ENCODE measurements around the gene PHC2. TPM values are rescaled to one million over a fixed set of nuclear protein-coding genes. Genes with fewer than 3 reads are reported as not detected.
"Not testable (repeated sequence)": the region's sequence is repeated elsewhere in the genome, so short reads cannot be mapped to it uniquely, and the experiment has no call there.

Gene PHC2
- polyA plus RNA-seq, 1 donor (not counting 4 experiments of a cell fraction or from before 2014, with no cell fraction given), result 51.7 TPM

DNA sequence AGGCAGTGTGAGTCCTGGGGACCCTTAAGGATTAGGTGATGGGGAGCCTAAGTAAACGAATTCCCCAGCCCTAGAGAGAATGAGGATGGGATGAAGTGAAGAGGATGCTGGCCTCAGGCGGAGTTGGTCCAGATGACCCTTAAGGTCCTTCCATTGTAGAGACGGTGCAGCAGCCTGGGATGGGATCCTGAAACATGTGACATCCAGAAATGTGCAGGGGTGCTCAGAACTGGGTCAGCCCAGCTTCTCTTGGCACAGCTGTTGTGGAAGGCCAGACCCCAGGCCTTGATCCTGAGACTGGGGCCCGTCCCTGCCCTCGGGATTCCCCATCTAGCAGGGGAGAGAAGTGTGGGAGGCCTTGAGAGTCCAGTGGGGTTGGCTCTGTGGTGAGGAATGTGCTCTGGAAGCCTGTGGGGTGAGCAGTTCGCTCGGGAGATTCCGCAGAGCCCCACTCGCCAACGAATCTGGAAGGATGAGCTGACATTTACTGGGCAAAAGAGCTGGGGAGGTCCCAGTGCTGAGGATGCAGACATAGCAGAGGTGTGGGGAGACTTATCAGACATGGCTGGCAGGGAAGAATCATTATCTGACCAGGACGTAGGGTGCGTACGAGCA, 138.1 kb downstream of the PHC2 start:
- no peak for DNase-seq (ENCODE audit: low read depth, low spot score)
- Histone ChIP-seq H3K27me3 (ENCODE audit: control insufficient read depth, extremely low read depth, insufficient read depth, low read length) (no peaks in the 10 kb centered on the region), H3K4me3 (ENCODE audit: control insufficient read depth in 2 of 3, extremely low read depth in 1 of 3, insufficient read depth in 2 of 3, low read depth in 1 of 3, low read length in 3 of 3) (no peak overlapping the region), H3K9me3 (ENCODE audit: control insufficient read depth, low read depth, low read length) (no peaks in the 10 kb centered on the region), H3K4me2 (ENCODE audit: control insufficient read depth, extremely low read depth, insufficient read depth, low read depth, low read length) (no peak overlapping the region), H3K9ac (ENCODE audit: control insufficient read depth, extremely low read depth, insufficient read depth, low read length) (no peak overlapping the region), H3K36me3 (ENCODE audit: control insufficient read depth in 2 of 2, extremely low read depth in 1 of 2, insufficient read depth in 2 of 2, low read length in 2 of 2) (peaks cover 2 to 4% of the 10 kb centered on the region in 2 experiments), H3K79me2 (ENCODE audit: control insufficient read depth, insufficient read depth, low read length) (no peaks in the 10 kb centered on the region), H3K27ac (ENCODE audit: control insufficient read depth, insufficient read depth, low read length) (no peak overlapping the region), H2AFZ (ENCODE audit: control insufficient read depth, low read length) (no peak overlapping the region), H3K4me1 (ENCODE audit: control insufficient read depth, extremely low read depth, insufficient read depth, low read length) (peaks cover 3% of the 10 kb centered on the region), H3K9me1 (ENCODE audit: control insufficient read depth, extremely low read depth, insufficient read depth, low read length) (no peaks in the 10 kb centered on the region), H4K20me1 (ENCODE audit: control insufficient read depth, extremely low read depth, insufficient read depth, low read length) (no peaks in the 10 kb centered on the region)
- no peak for TF ChIP-seq EZH2 (IDR thresholded peaks at IDR 0.05; ENCODE audit: low read length)
- TF ChIP-seq, protein P1, sequence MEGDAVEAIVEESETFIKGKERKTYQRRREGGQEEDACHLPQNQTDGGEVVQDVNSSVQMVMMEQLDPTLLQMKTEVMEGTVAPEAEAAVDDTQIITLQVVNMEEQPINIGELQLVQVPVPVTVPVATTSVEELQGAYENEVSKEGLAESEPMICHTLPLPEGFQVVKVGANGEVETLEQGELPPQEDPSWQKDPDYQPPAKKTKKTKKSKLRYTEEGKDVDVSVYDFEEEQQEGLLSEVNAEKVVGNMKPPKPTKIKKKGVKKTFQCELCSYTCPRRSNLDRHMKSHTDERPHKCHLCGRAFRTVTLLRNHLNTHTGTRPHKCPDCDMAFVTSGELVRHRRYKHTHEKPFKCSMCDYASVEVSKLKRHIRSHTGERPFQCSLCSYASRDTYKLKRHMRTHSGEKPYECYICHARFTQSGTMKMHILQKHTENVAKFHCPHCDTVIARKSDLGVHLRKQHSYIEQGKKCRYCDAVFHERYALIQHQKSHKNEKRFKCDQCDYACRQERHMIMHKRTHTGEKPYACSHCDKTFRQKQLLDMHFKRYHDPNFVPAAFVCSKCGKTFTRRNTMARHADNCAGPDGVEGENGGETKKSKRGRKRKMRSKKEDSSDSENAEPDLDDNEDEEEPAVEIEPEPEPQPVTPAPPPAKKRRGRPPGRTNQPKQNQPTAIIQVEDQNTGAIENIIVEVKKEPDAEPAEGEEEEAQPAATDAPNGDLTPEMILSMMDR (optimal IDR thresholded peaks at IDR 0.05 in 1 of 3, IDR thresholded peaks at IDR 0.05 in 1 of 3, conservative IDR thresholded peaks at IDR 0.05 in 1 of 3; ENCODE audit: extremely low read depth in 1 of 3, insufficient read depth in 2 of 3, low read length in 3 of 3), result no peak
- no peak for FAIRE-seq
- dilution Hi-C loops (cut with MboI; ENCODE audit: extremely low pct_ligation_motif_present, low sequenced_read_pairs), result no loop called here

DNA sequence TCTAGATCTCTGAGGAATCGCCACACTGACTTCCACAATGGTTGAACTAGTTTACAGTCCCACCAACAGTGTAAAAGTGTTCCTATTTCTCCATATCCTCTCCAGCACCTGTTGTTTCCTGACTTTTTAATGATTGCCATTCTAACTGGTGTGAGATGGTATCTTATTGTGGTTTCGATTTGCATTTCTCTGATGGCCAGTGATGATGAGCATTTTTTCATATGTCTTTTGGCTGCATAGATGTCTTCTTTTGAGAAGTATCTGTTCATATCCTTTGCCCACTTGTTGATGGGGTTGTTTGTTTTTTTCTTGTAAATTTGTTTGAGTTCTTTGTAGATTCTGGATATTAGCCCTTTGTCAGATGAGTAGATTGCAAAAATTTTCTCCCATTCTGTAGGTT, 140.3 kb downstream of the PHC2 start:
- H3K4me2 ChIP-seq (ENCODE audit: control insufficient read depth, extremely low read depth, insufficient read depth, low read depth, low read length); H3K79me2 ChIP-seq (ENCODE audit: control insufficient read depth, insufficient read depth, low read length); dilution Hi-C loops (cut with MboI; ENCODE audit: extremely low pct_ligation_motif_present, low sequenced_read_pairs); H3K27ac ChIP-seq (ENCODE audit: control insufficient read depth, insufficient read depth, low read length); H2AFZ ChIP-seq (ENCODE audit: control insufficient read depth, low read length); H3K9ac ChIP-seq (ENCODE audit: control insufficient read depth, extremely low read depth, insufficient read depth, low read length); DNase-seq (ENCODE audit: low read depth, low spot score); H3K4me3 ChIP-seq (ENCODE audit: control insufficient read depth in 2 of 3, extremely low read depth in 1 of 3, insufficient read depth in 2 of 3, low read depth in 1 of 3, low read length in 3 of 3); H3K27me3 ChIP-seq (ENCODE audit: control insufficient read depth, extremely low read depth, insufficient read depth, low read length); H3K4me1 ChIP-seq (ENCODE audit: control insufficient read depth, extremely low read depth, insufficient read depth, low read length); H3K9me3 ChIP-seq (ENCODE audit: control insufficient read depth, low read depth, low read length); H3K36me3 ChIP-seq (ENCODE audit: control insufficient read depth in 2 of 2, extremely low read depth in 1 of 2, insufficient read depth in 2 of 2, low read length in 2 of 2); FAIRE-seq; H4K20me1 ChIP-seq (ENCODE audit: control insufficient read depth, extremely low read depth, insufficient read depth, low read length); H3K9me1 ChIP-seq (ENCODE audit: control insufficient read depth, extremely low read depth, insufficient read depth, low read length): not testable (repeated sequence)

DNA sequence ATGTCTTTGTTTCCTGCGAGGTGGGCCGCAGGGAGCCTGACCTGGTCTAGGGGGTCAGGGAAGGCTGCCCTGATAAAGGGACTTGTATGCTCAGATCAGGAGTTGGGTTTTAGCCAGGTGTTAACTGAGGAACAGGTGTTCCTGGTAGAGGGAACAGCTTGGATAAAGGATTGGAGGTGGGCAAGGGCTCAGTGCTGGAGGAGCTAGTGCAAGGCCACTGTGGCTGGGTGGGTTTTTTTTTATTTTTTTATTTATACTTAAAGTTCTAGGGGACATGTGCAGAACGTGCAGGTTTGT, 141.1 kb downstream of the PHC2 start:
- no peak overlapping the region for H3K9ac ChIP-seq (ENCODE audit: control insufficient read depth, extremely low read depth, insufficient read depth, low read length)
- TF ChIP-seq, protein P1 (optimal IDR thresholded peaks at IDR 0.05 in 1 of 3, IDR thresholded peaks at IDR 0.05 in 1 of 3, conservative IDR thresholded peaks at IDR 0.05 in 1 of 3; ENCODE audit: extremely low read depth in 1 of 3, insufficient read depth in 2 of 3, low read length in 3 of 3), result no peak
- no peak for TF ChIP-seq EZH2 (IDR thresholded peaks at IDR 0.05; ENCODE audit: low read length)
- H3K79me2 ChIP-seq (ENCODE audit: control insufficient read depth, insufficient read depth, low read length), result no peaks in the 10 kb centered on the region
- no peaks in the 10 kb centered on the region for H3K36me3 ChIP-seq (ENCODE audit: control insufficient read depth in 2 of 2, extremely low read depth in 1 of 2, insufficient read depth in 2 of 2, low read length in 2 of 2)
- no peaks in the 10 kb centered on the region for H3K9me3 ChIP-seq (ENCODE audit: control insufficient read depth, low read depth, low read length)
- DNase-seq (ENCODE audit: low read depth, low spot score) (no peak), FAIRE-seq (no peak)
- H3K27me3 ChIP-seq (ENCODE audit: control insufficient read depth, extremely low read depth, insufficient read depth, low read length), result no peaks in the 10 kb centered on the region
- H3K9me1 ChIP-seq (ENCODE audit: control insufficient read depth, extremely low read depth, insufficient read depth, low read length), result no peaks in the 10 kb centered on the region
- dilution Hi-C loops (cut with MboI; ENCODE audit: extremely low pct_ligation_motif_present, low sequenced_read_pairs), result no loop called here
- H3K4me2 ChIP-seq (ENCODE audit: control insufficient read depth, extremely low read depth, insufficient read depth, low read depth, low read length), result no peak overlapping the region
- H3K27ac ChIP-seq (ENCODE audit: control insufficient read depth, insufficient read depth, low read length), result no peak overlapping the region
- no peak overlapping the region for H3K4me3 ChIP-seq (ENCODE audit: control insufficient read depth in 2 of 3, extremely low read depth in 1 of 3, insufficient read depth in 2 of 3, low read depth in 1 of 3, low read length in 3 of 3)
- no peak overlapping the region for H2AFZ ChIP-seq (ENCODE audit: control insufficient read depth, low read length)
- no peaks in the 10 kb centered on the region for H3K4me1 ChIP-seq (ENCODE audit: control insufficient read depth, extremely low read depth, insufficient read depth, low read length)
- H4K20me1 ChIP-seq (ENCODE audit: control insufficient read depth, extremely low read depth, insufficient read depth, low read length), result no peaks in the 10 kb centered on the region
